HepG2 (cell line): ENCODE data around the gene ACTN1. TPM values are rescaled to one million over a fixed set of nuclear protein-coding genes. Genes with fewer than 3 reads are reported as not detected.

ENCODE experiments used
- ARNTL ChIP-seq: sonication (generic); formaldehyde crosslinking; IDR thresholded peaks from 2 replicates; pipeline ENCODE4 v1.4.0; 2020; ENCODE audit warnings: mild to moderate bottlenecking, missing genetic modification reagents
- ETV5 ChIP-seq: IDR thresholded peaks from 2 replicates; pipeline ENCODE4 v1.6.1; 2018; ENCODE audit warnings: missing biosample characterization, missing genetic modification reagents, inconsistent platforms, borderline replicate concordance
- HDAC2 ChIP-seq: sonication (generic); formaldehyde crosslinking; IDR thresholded peaks from 2 replicates; pipeline ENCODE4 v1.4.0; 2020; ENCODE audit warnings: missing genetic modification reagents
- NR2F2 ChIP-seq: IDR thresholded peaks from 2 replicates; pipeline ENCODE4 v1.6.1; 2012; ENCODE audit warnings: low read depth, inconsistent platforms, borderline replicate concordance
- ZBTB1 ChIP-seq: sonication (generic); formaldehyde crosslinking; IDR thresholded peaks from 2 replicates; pipeline ENCODE4 v1.4.0; 2020; ENCODE audit warnings: missing genetic modification reagents, borderline replicate concordance
- ZMYM3 ChIP-seq: sonication (generic); formaldehyde crosslinking; IDR thresholded peaks from 2 replicates; pipeline ENCODE4 v1.5.1; 2020; ENCODE audit warnings: mild to moderate bottlenecking, missing genetic modification reagents
- ZNF510 ChIP-seq: sonication (generic); formaldehyde crosslinking; IDR thresholded peaks from 2 replicates; pipeline ENCODE4 v1.4.0; 2020; ENCODE audit warnings: low read depth, mild to moderate bottlenecking, missing genetic modification reagents
- ZNF644 ChIP-seq: IDR thresholded peaks from 2 replicates; pipeline ENCODE4 v1.6.1; 2016; ENCODE audit warnings: low read depth
- ZNF788 ChIP-seq: sonication (generic); formaldehyde crosslinking; IDR thresholded peaks from 2 replicates; pipeline ENCODE4 v1.5.0; 2020; ENCODE audit warnings: mild to moderate bottlenecking, missing genetic modification reagents, borderline replicate concordance
- ZNF841 ChIP-seq: sonication (generic); formaldehyde crosslinking; IDR thresholded peaks from 2 replicates; pipeline ENCODE4 v1.8.1; 2023; ENCODE audit warnings: missing genetic modification reagents, borderline replicate concordance
- polyA plus RNA-seq, 8 experiments: library from polyadenylated mRNA; depleted of rRNA in 3 of 8; stranded (reverse) in 7 of 8; unstranded in 1 of 8; fragments of >200 nt; fragmentation: Illumina TruSeq in 4 of 8; extraction: Trizol in 4 of 8; gene quantifications; 2 replicates each; pipeline versions ENCODE4 v1.2.1 to v1.2.3, GENCODE V29; 2011 to 2016; ENCODE audit warnings: low read depth in 4 of 8, missing spikeins in 1 of 8, mixed read lengths in 1 of 8; ENCODE audit not compliant: insufficient read depth in 1 of 8
- total RNA-seq, 5 experiments: library from RNA; depleted of rRNA; stranded (reverse); fragments of >200 nt; fragmentation: Illumina TruSeq; extraction: Trizol; gene quantifications; 2 replicates each; pipeline ENCODE4 v1.2.3, GENCODE V29; 2016; ENCODE audit warnings: low read depth in 1 of 5
- TF ChIP-seq, protein P1 (sequence below): sonication (generic); formaldehyde crosslinking; IDR thresholded peaks from 2 replicates; pipeline ENCODE4 v1.4.0; 2020; ENCODE audit warnings: missing genetic modification reagents
- TF ChIP-seq, protein P2 (sequence below): IDR thresholded peaks from 2 replicates; pipeline ENCODE4 v1.6.1; 2012; ENCODE audit warnings: low read length, improper control_type of control experiment
- TF ChIP-seq, protein P3 (sequence below): sonication (generic); formaldehyde crosslinking; IDR thresholded peaks from 2 replicates; pipeline ENCODE4 v1.9.0; 2021; ENCODE audit warnings: missing genetic modification reagents, borderline replicate concordance
- TF ChIP-seq, protein P4 (sequence below): sonication (generic); formaldehyde crosslinking; IDR thresholded peaks from 2 replicates; pipeline ENCODE4 v1.5.1; 2020; ENCODE audit warnings: mild to moderate bottlenecking, missing genetic modification reagents
- TF ChIP-seq, protein P5 (sequence below): sonication (generic); formaldehyde crosslinking; IDR thresholded peaks from 2 replicates; pipeline ENCODE4 v1.4.0; 2020; ENCODE audit warnings: missing genetic modification reagents
- TF ChIP-seq, protein P6 (sequence below): sonication (generic); formaldehyde crosslinking; IDR thresholded peaks from 2 replicates; pipeline ENCODE4 v1.4.0; 2020; ENCODE audit warnings: mild to moderate bottlenecking, missing genetic modification reagents

ACTN1 gene
- total and polyA plus RNA-seq, 2 of the 13 experiments (the other 11 are each of a cell fraction or from before 2014, with no cell fraction given): 58.6 to 162 TPM

DNA sequence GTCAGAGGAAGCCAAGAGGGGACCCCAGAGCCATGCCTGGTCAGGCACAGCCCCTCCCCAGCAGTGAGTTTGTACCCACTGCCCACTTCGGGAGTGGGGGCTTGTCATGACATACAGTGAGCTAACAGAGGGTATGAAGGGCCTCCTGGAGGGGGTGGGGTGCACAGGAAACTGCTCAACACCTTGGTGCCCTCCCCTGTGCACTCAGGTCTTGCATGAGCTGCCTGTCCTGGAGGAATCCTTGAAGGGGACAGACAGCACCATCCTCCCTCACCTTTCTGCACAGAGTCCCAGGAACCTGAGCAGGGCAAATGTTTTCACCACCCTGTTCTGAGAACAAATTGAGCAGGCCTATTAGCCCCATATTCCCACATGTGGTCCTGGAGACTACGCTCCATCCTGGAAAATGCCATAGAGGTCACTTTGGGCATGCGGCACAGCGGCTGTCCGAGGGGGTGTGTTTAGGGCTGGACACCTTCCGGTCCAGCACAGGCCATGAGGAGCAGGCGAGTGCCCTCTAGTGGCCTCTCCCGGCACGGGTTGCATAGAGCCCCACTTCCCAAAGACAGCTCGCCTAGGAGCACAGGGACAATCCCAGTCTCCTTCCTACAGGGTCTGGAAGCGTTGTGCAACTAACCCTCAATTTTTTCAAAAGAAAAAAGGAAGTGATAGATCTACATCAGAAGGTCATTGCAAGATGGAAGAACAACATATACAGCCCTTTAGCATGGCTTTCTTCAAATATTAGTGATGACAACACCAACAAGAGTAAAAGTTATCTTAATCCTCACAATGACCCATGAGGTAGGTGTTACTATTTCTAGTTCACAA, 154.4 kb downstream of the ACTN1 start (continued):
- TF ChIP-seq HDAC2 (CRISPR knock-in tag): peak; percentile 78; the same call in 1 of the 2 replicates
- TF ChIP-seq ZNF788: no peak; the same call in 1 of the 2 replicates
- TF ChIP-seq ZNF510 (CRISPR knock-in tag): no peak
- TF ChIP-seq ZNF644: peak; percentile 79
- TF ChIP-seq ZNF841 (CRISPR knock-in tag): no peak
- peak; percentile 68; the same call in 1 of the 2 replicates for TF ChIP-seq ARNTL (CRISPR knock-in tag)
- TF ChIP-seq, protein P1, sequence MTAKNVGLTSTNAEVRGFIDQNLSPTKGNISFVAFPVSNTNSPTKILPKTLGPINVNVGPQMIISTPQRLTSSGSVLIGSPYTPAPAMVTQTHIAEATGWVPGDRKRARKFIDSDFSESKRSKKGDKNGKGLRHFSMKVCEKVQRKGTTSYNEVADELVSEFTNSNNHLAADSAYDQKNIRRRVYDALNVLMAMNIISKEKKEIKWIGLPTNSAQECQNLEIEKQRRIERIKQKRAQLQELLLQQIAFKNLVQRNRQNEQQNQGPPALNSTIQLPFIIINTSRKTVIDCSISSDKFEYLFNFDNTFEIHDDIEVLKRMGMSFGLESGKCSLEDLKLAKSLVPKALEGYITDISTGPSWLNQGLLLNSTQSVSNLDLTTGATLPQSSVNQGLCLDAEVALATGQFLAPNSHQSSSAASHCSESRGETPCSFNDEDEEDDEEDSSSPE: peak; percentile 65
- TF ChIP-seq, protein P2, sequence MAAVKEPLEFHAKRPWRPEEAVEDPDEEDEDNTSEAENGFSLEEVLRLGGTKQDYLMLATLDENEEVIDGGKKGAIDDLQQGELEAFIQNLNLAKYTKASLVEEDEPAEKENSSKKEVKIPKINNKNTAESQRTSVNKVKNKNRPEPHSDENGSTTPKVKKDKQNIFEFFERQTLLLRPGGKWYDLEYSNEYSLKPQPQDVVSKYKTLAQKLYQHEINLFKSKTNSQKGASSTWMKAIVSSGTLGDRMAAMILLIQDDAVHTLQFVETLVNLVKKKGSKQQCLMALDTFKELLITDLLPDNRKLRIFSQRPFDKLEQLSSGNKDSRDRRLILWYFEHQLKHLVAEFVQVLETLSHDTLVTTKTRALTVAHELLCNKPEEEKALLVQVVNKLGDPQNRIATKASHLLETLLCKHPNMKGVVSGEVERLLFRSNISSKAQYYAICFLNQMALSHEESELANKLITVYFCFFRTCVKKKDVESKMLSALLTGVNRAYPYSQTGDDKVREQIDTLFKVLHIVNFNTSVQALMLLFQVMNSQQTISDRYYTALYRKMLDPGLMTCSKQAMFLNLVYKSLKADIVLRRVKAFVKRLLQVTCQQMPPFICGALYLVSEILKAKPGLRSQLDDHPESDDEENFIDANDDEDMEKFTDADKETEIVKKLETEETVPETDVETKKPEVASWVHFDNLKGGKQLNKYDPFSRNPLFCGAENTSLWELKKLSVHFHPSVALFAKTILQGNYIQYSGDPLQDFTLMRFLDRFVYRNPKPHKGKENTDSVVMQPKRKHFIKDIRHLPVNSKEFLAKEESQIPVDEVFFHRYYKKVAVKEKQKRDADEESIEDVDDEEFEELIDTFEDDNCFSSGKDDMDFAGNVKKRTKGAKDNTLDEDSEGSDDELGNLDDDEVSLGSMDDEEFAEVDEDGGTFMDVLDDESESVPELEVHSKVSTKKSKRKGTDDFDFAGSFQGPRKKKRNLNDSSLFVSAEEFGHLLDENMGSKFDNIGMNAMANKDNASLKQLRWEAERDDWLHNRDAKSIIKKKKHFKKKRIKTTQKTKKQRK: no peak
- TF ChIP-seq, protein P3, sequence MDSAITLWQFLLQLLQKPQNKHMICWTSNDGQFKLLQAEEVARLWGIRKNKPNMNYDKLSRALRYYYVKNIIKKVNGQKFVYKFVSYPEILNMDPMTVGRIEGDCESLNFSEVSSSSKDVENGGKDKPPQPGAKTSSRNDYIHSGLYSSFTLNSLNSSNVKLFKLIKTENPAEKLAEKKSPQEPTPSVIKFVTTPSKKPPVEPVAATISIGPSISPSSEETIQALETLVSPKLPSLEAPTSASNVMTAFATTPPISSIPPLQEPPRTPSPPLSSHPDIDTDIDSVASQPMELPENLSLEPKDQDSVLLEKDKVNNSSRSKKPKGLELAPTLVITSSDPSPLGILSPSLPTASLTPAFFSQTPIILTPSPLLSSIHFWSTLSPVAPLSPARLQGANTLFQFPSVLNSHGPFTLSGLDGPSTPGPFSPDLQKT (CRISPR knock-in tag): no peak
- TF ChIP-seq NR2F2: peak; percentile 54; the same call in 1 of the 2 replicates
- TF ChIP-seq, protein P4, sequence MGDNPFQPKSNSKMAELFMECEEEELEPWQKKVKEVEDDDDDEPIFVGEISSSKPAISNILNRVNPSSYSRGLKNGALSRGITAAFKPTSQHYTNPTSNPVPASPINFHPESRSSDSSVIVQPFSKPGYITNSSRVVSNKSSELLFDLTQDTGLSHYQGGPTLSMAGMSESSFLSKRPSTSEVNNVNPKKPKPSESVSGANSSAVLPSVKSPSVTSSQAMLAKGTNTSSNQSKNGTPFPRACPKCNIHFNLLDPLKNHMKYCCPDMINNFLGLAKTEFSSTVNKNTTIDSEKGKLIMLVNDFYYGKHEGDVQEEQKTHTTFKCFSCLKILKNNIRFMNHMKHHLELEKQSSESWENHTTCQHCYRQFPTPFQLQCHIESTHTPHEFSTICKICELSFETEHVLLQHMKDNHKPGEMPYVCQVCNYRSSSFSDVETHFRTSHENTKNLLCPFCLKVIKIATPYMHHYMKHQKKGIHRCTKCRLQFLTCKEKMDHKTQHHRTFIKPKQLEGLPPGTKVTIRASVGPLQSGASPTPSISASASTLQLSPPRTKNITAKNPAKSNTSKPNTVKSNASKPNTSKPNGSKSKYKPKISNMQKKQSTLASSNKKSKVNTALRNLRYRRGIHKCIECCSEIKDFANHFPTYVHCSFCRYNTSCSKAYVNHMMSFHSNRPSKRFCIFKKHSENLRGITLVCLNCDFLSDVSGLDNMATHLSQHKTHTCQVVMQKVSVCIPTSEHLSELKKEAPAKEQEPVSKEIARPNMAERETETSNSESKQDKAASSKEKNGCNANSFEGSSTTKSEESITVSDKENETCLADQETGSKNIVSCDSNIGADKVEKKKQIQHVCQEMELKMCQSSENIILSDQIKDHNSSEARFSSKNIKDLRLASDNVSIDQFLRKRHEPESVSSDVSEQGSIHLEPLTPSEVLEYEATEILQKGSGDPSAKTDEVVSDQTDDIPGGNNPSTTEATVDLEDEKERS (CRISPR knock-in tag): peak; percentile 85; the same call in 1 of the 2 replicates
- TF ChIP-seq ZMYM3 (CRISPR knock-in tag): peak; percentile 83
- peak; percentile 92 for TF ChIP-seq ETV5 (CRISPR knock-in tag)
- TF ChIP-seq ZBTB1: 0 out of 2 replicates have a peak, but pooled peaks have one; percentile 4
- TF ChIP-seq, protein P5, sequence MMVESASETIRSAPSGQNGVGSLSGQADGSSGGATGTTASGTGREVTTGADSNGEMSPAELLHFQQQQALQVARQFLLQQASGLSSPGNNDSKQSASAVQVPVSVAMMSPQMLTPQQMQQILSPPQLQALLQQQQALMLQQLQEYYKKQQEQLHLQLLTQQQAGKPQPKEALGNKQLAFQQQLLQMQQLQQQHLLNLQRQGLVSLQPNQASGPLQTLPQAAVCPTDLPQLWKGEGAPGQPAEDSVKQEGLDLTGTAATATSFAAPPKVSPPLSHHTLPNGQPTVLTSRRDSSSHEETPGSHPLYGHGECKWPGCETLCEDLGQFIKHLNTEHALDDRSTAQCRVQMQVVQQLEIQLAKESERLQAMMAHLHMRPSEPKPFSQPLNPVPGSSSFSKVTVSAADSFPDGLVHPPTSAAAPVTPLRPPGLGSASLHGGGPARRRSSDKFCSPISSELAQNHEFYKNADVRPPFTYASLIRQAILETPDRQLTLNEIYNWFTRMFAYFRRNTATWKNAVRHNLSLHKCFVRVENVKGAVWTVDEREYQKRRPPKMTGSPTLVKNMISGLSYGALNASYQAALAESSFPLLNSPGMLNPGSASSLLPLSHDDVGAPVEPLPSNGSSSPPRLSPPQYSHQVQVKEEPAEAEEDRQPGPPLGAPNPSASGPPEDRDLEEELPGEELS (CRISPR knock-in tag): peak; percentile 62
- TF ChIP-seq, protein P6, sequence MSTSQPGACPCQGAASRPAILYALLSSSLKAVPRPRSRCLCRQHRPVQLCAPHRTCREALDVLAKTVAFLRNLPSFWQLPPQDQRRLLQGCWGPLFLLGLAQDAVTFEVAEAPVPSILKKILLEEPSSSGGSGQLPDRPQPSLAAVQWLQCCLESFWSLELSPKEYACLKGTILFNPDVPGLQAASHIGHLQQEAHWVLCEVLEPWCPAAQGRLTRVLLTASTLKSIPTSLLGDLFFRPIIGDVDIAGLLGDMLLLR (CRISPR knock-in tag): no peak; the same call in 1 of the 2 replicates
